ENCODE results near the gene OR10G8. TPM values are rescaled to one million over a fixed set of nuclear protein-coding genes. Genes with fewer than 3 reads are reported as not detected.

The OR10G8 gene
- total RNA-seq, 2 experiments from 2014 or later, result not detected

GRCh38 chr11:124078591-124078990 is 52.0 kb downstream of the OR10G8 start:
- ChIA-PET POLR2A (no interaction called here), CTCF (ENCODE audit: unreplicated experiment) (no interaction called here)
- Histone ChIP-seq H3K27ac (ENCODE audit: low read depth, low read length, poor library complexity, severe bottlenecking) (no peak overlapping the region), H3K36me3 (ENCODE audit: insufficient read depth, low read length) (no peaks in the 10 kb centered on the region), H3K9me3 (ENCODE audit: low read length) (no peaks in the 10 kb centered on the region), H3K4me3 (ENCODE audit: low read depth, low read length, poor library complexity, severe bottlenecking) (no peak overlapping the region), H3K9me2 (ENCODE audit: insufficient read depth, low read length) (no peaks in the 10 kb centered on the region), H4K20me1 (ENCODE audit: insufficient read depth, low read length) (no peaks in the 10 kb centered on the region), H3K4me1 (ENCODE audit: insufficient read depth, low read length, poor library complexity, severe bottlenecking) (no peaks in the 10 kb centered on the region), H3K79me2 (ENCODE audit: insufficient read depth, low read depth, low read length) (no peaks in the 10 kb centered on the region), H3K4me2 (ENCODE audit: low read length) (no peak overlapping the region), H2AFZ (ENCODE audit: low read length) (no peak overlapping the region)
- no TSS peak for BruUV-seq (replicated peaks)
- intact Hi-C loops (cut with micrococcal nuclease; ENCODE audit: unreplicated experiment), result no loop called here
- TF ChIP-seq EZH2phosphoT487 (IDR thresholded peaks at IDR 0.05; ENCODE audit: borderline replicate concordance, low read depth, low read length), result no peak
- no peak for TF ChIP-seq CTCF (conservative IDR thresholded peaks at IDR 0.05; ENCODE audit: low read length)
- no peak for DNase-seq (ENCODE audit: low spot score)

- no peaks in the 10 kb centered on the region for H3K4me1 ChIP-seq (ENCODE audit: insufficient read depth, low read length, poor library complexity, severe bottlenecking)
- TF ChIP-seq CTCF (conservative IDR thresholded peaks at IDR 0.05; ENCODE audit: low read length) (no peak), EZH2phosphoT487 (IDR thresholded peaks at IDR 0.05; ENCODE audit: borderline replicate concordance, low read depth, low read length) (no peak)
- BruUV-seq (replicated peaks), result no TSS peak
- no peak overlapping the region for H2AFZ ChIP-seq (ENCODE audit: low read length)
- no peaks in the 10 kb centered on the region for H3K9me2 ChIP-seq (ENCODE audit: insufficient read depth, low read length)
- H3K4me2 ChIP-seq (ENCODE audit: low read length), result no peak overlapping the region
- no peaks in the 10 kb centered on the region for H3K9me3 ChIP-seq (ENCODE audit: low read length)
- no peaks in the 10 kb centered on the region for H4K20me1 ChIP-seq (ENCODE audit: insufficient read depth, low read length)
- intact Hi-C loops (cut with micrococcal nuclease; ENCODE audit: unreplicated experiment), result no loop called here
- no peak overlapping the region for H3K4me3 ChIP-seq (ENCODE audit: low read depth, low read length, poor library complexity, severe bottlenecking)
- H3K27ac ChIP-seq (ENCODE audit: low read depth, low read length, poor library complexity, severe bottlenecking), result no peak overlapping the region
- ChIA-PET POLR2A (no interaction called here), CTCF (ENCODE audit: unreplicated experiment) (no interaction called here)
- no peaks in the 10 kb centered on the region for H3K36me3 ChIP-seq (ENCODE audit: insufficient read depth, low read length)
- H3K79me2 ChIP-seq (ENCODE audit: insufficient read depth, low read depth, low read length), result no peaks in the 10 kb centered on the region
- no peak for DNase-seq (ENCODE audit: low spot score)
These were observed 53.2 kb downstream of the OR10G8 start for GRCh38 chr11:124079631-124080326.

Other genes with a start within 250 kb of the OR10G8 start
- gene OR6M1, start 220.4 kb upstream of the OR10G8 start, total RNA-seq (2014; rRNA removed; shearing (Covaris generic)), result not detected in 2 replicates
- gene OR6M1, start 220.4 kb upstream of the OR10G8 start, total RNA-seq (2022), result not detected in 2 replicates
- gene TMEM225, start 141.1 kb upstream of the OR10G8 start, total RNA-seq (2014; rRNA removed; shearing (Covaris generic)), result not detected in 2 replicates
- gene TMEM225, start 141.1 kb upstream of the OR10G8 start, total RNA-seq (2022), result not detected in 2 replicates
- gene OR8D4, start 124.6 kb upstream of the OR10G8 start, total RNA-seq (2014; rRNA removed; shearing (Covaris generic)), result not detected in 2 replicates
- not detected in 2 replicates for gene OR8D4, start 124.6 kb upstream of the OR10G8 start, total RNA-seq (2022)
- gene OR4D5, start 87.2 kb upstream of the OR10G8 start, total RNA-seq (2014; rRNA removed; shearing (Covaris generic)), result not detected in 2 replicates
- gene OR4D5, start 87.2 kb upstream of the OR10G8 start, total RNA-seq (2022), result not detected in 2 replicates
- gene OR6T1, start 83.0 kb upstream of the OR10G8 start, total RNA-seq (2014; rRNA removed; shearing (Covaris generic)), result not detected in 2 replicates
- not detected in 2 replicates for gene OR6T1, start 83.0 kb upstream of the OR10G8 start, total RNA-seq (2022)
- gene OR10S1, start 49.0 kb upstream of the OR10G8 start, total RNA-seq (2014; rRNA removed; shearing (Covaris generic)), result not detected in 2 replicates
- not detected in 2 replicates for gene OR10S1, start 49.0 kb upstream of the OR10G8 start, total RNA-seq (2022)
- not detected in 2 replicates for gene OR10G6, start 31.6 kb upstream of the OR10G8 start, total RNA-seq (2014; rRNA removed; shearing (Covaris generic))
- not detected in 2 replicates for gene OR10G6, start 31.6 kb upstream of the OR10G8 start, total RNA-seq (2022)
- not detected in 2 replicates for gene OR10G4, start 13.8 kb upstream of the OR10G8 start, total RNA-seq (2014; rRNA removed; shearing (Covaris generic))
- gene OR10G4, start 13.8 kb upstream of the OR10G8 start, total RNA-seq (2022), result not detected in 2 replicates
- not detected in 2 replicates for gene OR10G9, start 3.8 kb upstream of the OR10G8 start, total RNA-seq (2014; rRNA removed; shearing (Covaris generic))
- not detected in 2 replicates for gene OR10G9, start 3.8 kb upstream of the OR10G8 start, total RNA-seq (2022)
- not detected in 2 replicates for gene OR10G7, start 14.5 kb downstream of the OR10G8 start, total RNA-seq (2014; rRNA removed; shearing (Covaris generic))
- gene OR10G7, start 14.5 kb downstream of the OR10G8 start, total RNA-seq (2022), result not detected in 2 replicates
- gene VWA5A, start 88.7 kb downstream of the OR10G8 start, total RNA-seq (2014; rRNA removed; shearing (Covaris generic)), result 0.38 and 0.44 TPM in 2 replicates
- 1.8 and 2.1 TPM in 2 replicates for gene VWA5A, start 88.7 kb downstream of the OR10G8 start, total RNA-seq (2022)
- gene OR10D3, start 156.5 kb downstream of the OR10G8 start, total RNA-seq (2014; rRNA removed; shearing (Covaris generic)), result not detected in 2 replicates
- gene OR10D3, start 156.5 kb downstream of the OR10G8 start, total RNA-seq (2022), result not detected in 2 replicates
- gene OR8G1, start 214.3 kb downstream of the OR10G8 start, total RNA-seq (2014; rRNA removed; shearing (Covaris generic)), result not detected in 2 replicates
- not detected in 2 replicates for gene OR8G1, start 214.3 kb downstream of the OR10G8 start, total RNA-seq (2022)
- gene OR8G5, start 229.6 kb downstream of the OR10G8 start, total RNA-seq (2014; rRNA removed; shearing (Covaris generic)), result not detected in 2 replicates
- gene OR8G5, start 229.6 kb downstream of the OR10G8 start, total RNA-seq (2022), result not detected in 2 replicates